H1 (cell line): ENCODE data around the gene GJD3. TPM values are rescaled to one million over a fixed set of nuclear protein-coding genes. Genes with fewer than 3 reads are reported as not detected.

ENCODE experiments used
- CTBP2 ChIP-seq: IDR thresholded peaks from 2 replicates; pipeline ENCODE4 v1.7.0; 2011; ENCODE audit warnings: borderline replicate concordance, mild to moderate bottlenecking, moderate library complexity, mixed read lengths, low read length; ENCODE audit not compliant: insufficient read depth, insufficient read length
- CTCF ChIP-seq, 3 experiments: IDR thresholded peaks; 1 replicate in 2 of 3; 2 replicates in 1 of 3; pipeline versions ENCODE4 v1.5.1 to v1.6.1; 2011; ENCODE audit warnings: low read length in 3 of 3, mild to moderate bottlenecking in 3 of 3, inconsistent platforms in 2 of 3, low read depth in 1 of 3, moderate library complexity in 1 of 3; ENCODE audit not compliant: insufficient read depth in 1 of 3; ENCODE audit errors: control extremely low read depth in 1 of 3
- TAF1 ChIP-seq: IDR thresholded peaks from 2 replicates; pipeline ENCODE4 v1.6.1; 2011; ENCODE audit warnings: mild to moderate bottlenecking, low read depth, low read length
- polyA plus RNA-seq, 7 experiments: library from polyadenylated mRNA; depleted of rRNA in 3 of 7; stranded (reverse) in 5 of 7; unstranded in 2 of 7; fragments of >200 nt in 5 of 7; fragments of 200-250 nt in 2 of 7; gene quantifications; 1 replicate in 5 of 7; 2 replicates in 1 of 7; 4 replicates in 1 of 7; pipeline versions ENCODE4 v1.2.1 to v1.2.3, GENCODE V29; 2011 to 2013; ENCODE audit warnings: missing spikeins in 2 of 7, mixed read lengths in 2 of 7
- total RNA-seq: library from RNA; stranded (reverse); fragmentation: NEBNext Ultra II Directional; extraction: Animal tissue kit (Norgen Biotek cat#: 25700); gene quantifications from 2 replicates; pipeline ENCODE4 v1.2.1, GENCODE V29; 2021

Gene GJD3
- total and polyA plus RNA-seq, 2 of the 8 experiments (the other 6 are each of a cell fraction or from before 2014, with no cell fraction given): 0.53 to 1.9 TPM

- no peak for TF ChIP-seq CTCF (IDR thresholded peaks at IDR 0.05; ENCODE audit: control extremely low read depth in 1 of 3, insufficient read depth in 1 of 3, low read depth in 1 of 3, low read length in 3 of 3)
- no peak for TF ChIP-seq CTBP2
- no peak for TF ChIP-seq TAF1
Measured at GRCh38 chr17:40329839-40330794, 34.4 kb downstream of the GJD3 start (continued).
